Measurements from ENCODE around the gene NAPSA. TPM values are rescaled to one million over a fixed set of nuclear protein-coding genes. Genes with fewer than 3 reads are reported as not detected.

The NAPSA gene
- total and polyA plus RNA-seq, 7 donors = 0.55 to 2.4 (median 0.95) TPM; not detected in 2

DNA sequence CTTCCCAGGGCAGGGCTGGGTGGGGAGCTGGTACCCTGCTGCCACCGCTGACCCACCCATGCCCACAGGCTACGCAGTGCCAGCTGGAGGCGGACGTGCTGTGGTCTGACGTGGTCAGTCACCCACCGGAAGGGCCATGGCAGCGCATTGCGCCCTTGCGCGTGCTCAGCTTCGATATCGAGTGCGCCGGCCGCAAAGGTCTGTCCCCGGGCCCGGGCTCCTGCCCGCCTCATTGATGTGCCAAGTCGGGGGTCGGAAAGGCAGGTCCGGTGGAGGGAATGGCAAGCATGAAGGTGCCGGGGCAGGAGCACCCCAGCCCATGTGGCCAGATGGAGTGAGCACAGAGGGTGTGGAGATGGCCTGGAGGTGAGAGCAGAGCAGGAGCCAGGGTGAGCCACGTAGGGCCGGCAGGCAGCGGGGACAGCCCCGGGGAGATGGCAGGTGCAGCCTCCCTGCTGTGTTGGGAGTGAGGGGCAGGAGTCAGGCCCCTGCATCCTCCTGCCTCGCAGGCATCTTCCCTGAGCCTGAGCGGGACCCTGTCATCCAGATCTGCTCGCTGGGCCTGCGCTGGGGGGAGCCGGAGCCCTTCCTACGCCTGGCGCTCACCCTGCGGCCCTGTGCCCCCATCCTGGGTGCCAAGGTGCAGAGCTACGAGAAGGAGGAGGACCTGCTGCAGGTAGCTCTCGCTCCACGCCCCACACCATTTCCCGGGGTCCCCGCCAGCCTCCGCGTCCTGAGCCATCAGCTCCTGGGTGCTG lies 37.3 kb upstream of the NAPSA start:
- DNase-seq = no peak

GRCh38 chr19:50401605-50402450 lies 36.4 kb upstream of the NAPSA start:
- DNase-seq = no peak
- TF ChIP-seq POLR2A (IDR thresholded peaks at IDR 0.05) = no peak
- no peak for TF ChIP-seq POLR2AphosphoS5 (IDR thresholded peaks at IDR 0.05)
- TF ChIP-seq, protein P1, sequence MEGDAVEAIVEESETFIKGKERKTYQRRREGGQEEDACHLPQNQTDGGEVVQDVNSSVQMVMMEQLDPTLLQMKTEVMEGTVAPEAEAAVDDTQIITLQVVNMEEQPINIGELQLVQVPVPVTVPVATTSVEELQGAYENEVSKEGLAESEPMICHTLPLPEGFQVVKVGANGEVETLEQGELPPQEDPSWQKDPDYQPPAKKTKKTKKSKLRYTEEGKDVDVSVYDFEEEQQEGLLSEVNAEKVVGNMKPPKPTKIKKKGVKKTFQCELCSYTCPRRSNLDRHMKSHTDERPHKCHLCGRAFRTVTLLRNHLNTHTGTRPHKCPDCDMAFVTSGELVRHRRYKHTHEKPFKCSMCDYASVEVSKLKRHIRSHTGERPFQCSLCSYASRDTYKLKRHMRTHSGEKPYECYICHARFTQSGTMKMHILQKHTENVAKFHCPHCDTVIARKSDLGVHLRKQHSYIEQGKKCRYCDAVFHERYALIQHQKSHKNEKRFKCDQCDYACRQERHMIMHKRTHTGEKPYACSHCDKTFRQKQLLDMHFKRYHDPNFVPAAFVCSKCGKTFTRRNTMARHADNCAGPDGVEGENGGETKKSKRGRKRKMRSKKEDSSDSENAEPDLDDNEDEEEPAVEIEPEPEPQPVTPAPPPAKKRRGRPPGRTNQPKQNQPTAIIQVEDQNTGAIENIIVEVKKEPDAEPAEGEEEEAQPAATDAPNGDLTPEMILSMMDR (IDR thresholded peaks at IDR 0.05) = no peak
- TF ChIP-seq EP300 (IDR thresholded peaks at IDR 0.05) = no peak
- no peak overlapping the region for H3K4me3 ChIP-seq
- H3K27me3 ChIP-seq = no peaks in the 10 kb centered on the region
- H3K4me1 ChIP-seq = no peaks in the 10 kb centered on the region
- H3K36me3 ChIP-seq = peaks cover 0 to 24% (median 2%) of the 10 kb centered on the region in 4 donors
- intact Hi-C loops (cut with DNase I) = no loop called here
- WGBS, 2 donors = 93 to 96% methylated on average over 48 of the region's 48 CpGs
- no peaks in the 10 kb centered on the region for H3K9me3 ChIP-seq
- H3K27ac ChIP-seq = no peak overlapping the region

More for the DNA sequence above, 37.3 kb upstream of the NAPSA start:
- intact Hi-C loops (cut with DNase I) = no loop called here
- no peak overlapping the region for H3K27ac ChIP-seq
- no peaks in the 10 kb centered on the region for H3K4me1 ChIP-seq
- no peak overlapping the region for H3K4me3 ChIP-seq
- no peaks in the 10 kb centered on the region for H3K9me3 ChIP-seq
- H3K36me3 ChIP-seq = peaks cover 0 to 30% (median 2%) of the 10 kb centered on the region in 4 donors
- H3K27me3 ChIP-seq = no peaks in the 10 kb centered on the region
- WGBS, 2 donors = 95 to 97% methylated on average over 41 of the region's 41 CpGs
- TF ChIP-seq POLR2AphosphoS5 (IDR thresholded peaks at IDR 0.05) (no peak), POLR2A (IDR thresholded peaks at IDR 0.05) (no peak), EP300 (IDR thresholded peaks at IDR 0.05) (no peak)
- TF ChIP-seq, protein P1 (IDR thresholded peaks at IDR 0.05) = no peak

DNA sequence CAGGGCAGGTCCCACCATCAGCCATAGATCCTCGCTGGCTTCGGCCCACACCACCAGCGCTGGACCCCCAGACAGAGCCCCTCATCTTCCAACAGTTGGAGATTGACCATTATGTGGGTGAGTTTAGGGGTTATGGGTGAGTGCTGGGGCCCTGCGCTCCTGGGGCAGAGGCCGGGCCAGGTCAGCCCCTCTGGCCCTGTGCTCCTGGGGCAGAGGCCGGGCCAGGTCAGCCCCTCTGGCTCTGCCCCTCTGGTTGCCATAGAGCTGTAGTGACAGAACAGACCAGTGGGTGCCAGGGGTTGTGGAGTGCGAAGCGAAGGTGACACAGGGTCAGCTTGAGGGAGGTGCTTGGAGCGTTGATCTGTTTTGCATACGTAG lies 33.9 kb upstream of the NAPSA start:
- 96 to 97% methylated on average over 10 of the region's 10 CpGs for WGBS, 2 donors
- intact Hi-C loops (cut with DNase I) = no loop called here
- no peak for DNase-seq
- no peak for TF ChIP-seq EP300 (IDR thresholded peaks at IDR 0.05)
- no peak for TF ChIP-seq POLR2AphosphoS5 (IDR thresholded peaks at IDR 0.05)
- TF ChIP-seq, protein P1 (IDR thresholded peaks at IDR 0.05) = no peak
- TF ChIP-seq POLR2A (IDR thresholded peaks at IDR 0.05) = no peak
- Histone ChIP-seq H3K9me3 (no peaks in the 10 kb centered on the region), H3K4me3 (no peak overlapping the region), H3K36me3 (peaks cover 0 to 19% (median 2%) of the 10 kb centered on the region in 4 donors), H3K27me3 (no peaks in the 10 kb centered on the region), H3K4me1 (no peaks in the 10 kb centered on the region), H3K27ac (no peak overlapping the region)

DNA sequence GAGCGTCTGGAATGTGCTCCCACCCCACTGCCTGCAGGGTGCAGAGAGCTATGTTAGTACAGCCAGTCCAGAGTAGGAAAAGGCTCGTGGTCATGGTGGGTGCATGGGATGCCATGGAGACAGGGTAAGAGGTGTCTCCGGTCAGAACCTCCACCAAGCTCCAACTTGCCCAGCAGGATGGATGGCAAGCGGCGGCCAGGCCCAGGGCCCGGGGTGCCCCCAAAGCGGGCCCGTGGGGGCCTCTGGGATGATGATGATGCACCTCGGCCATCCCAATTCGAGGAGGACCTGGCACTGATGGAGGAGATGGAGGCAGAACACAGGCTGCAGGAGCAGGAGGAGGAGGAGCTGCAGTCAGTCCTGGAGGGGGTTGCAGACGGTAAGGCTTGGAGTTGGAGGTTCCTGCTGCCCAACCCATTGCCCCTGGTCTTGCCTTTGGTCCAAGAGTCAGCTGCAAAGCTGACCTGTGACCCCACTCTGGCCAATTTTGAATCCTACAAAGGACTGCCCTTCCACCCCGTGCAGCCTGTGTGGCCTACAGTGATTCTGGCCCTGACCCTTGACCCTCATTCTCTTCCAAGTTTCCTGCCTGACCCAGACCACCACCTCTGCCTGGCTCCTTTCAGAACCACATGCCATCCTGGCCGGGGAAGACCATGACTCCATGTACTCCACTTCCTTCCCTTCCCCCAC lies 33.4 kb upstream of the NAPSA start:
- H3K27ac ChIP-seq = no peak overlapping the region
- no peak overlapping the region for H3K4me3 ChIP-seq
- intact Hi-C loops (cut with DNase I) = no loop called here
- TF ChIP-seq EP300 (IDR thresholded peaks at IDR 0.05) (no peak), POLR2AphosphoS5 (IDR thresholded peaks at IDR 0.05) (no peak), POLR2A (IDR thresholded peaks at IDR 0.05) (no peak)
- TF ChIP-seq, protein P1 (IDR thresholded peaks at IDR 0.05) = no peak
- H3K9me3 ChIP-seq = no peaks in the 10 kb centered on the region
- no peaks in the 10 kb centered on the region for H3K4me1 ChIP-seq
- 95% methylated on average over 13 of the region's 13 CpGs for WGBS, 2 donors
- H3K27me3 ChIP-seq = no peaks in the 10 kb centered on the region
- DNase-seq = no peak
- H3K36me3 ChIP-seq = peaks cover 0 to 19% (median 2%) of the 10 kb centered on the region in 4 donors

Data from sigmoid colon (tissue), 7 donors.